Effector memory CD8-positive, alpha-beta T cell (primary cell): Measurements from ENCODE around the gene FERMT2.
A peak's percentile ranks its signal among the peaks of the same experiment; 100 is the strongest.

Source experiments
- ATAC-seq: fragments of 150-1000 bp; cut with Tn5 transposase; replicated peaks from 2 replicates; pipeline ENCODE4 v1.10.0; 2021; ENCODE audit warnings: mild to moderate bottlenecking, moderate library complexity
- DNase-seq, 3 experiments: peaks; one replicate each; pipeline ENCODE4 v3.0.0; 2021
- H3K27ac Mint-ChIP-seq, 2 donors: one replicate each; pipeline ENCODE4 v1.8.0; 2022; ENCODE audit warnings: mild to moderate bottlenecking in 2 of 2, mixed read lengths in 2 of 2, moderate library complexity in 2 of 2
- H3K27me3 Mint-ChIP-seq, 2 donors: one replicate each; pipeline ENCODE4 v1.8.0; 2022; ENCODE audit warnings: mixed read lengths in 2 of 2
- H3K36me3 Mint-ChIP-seq: one replicate; pipeline ENCODE4 v1.8.0; 2022; ENCODE audit warnings: mild to moderate bottlenecking, moderate library complexity, mixed read lengths; ENCODE audit not compliant: insufficient read depth
- H3K4me1 Mint-ChIP-seq, 2 donors: one replicate each; pipeline ENCODE4 v1.8.0; 2022; ENCODE audit warnings: low read depth in 2 of 2, mixed read lengths in 2 of 2
- H3K4me3 Mint-ChIP-seq, 2 donors: one replicate each; pipeline ENCODE4 v1.8.0; 2022; ENCODE audit warnings: mild to moderate bottlenecking in 2 of 2, mixed read lengths in 2 of 2, moderate library complexity in 2 of 2
- H3K9me3 Mint-ChIP-seq, 2 donors: one replicate each; pipeline ENCODE4 v1.8.0; 2022; ENCODE audit warnings: mixed read lengths in 2 of 2
- total RNA-seq, 9 experiments: gene quantifications; one replicate each; lab custom pipeline; 2026; lab: John Stamatoyannopoulos, UW

Gene FERMT2, protein sequence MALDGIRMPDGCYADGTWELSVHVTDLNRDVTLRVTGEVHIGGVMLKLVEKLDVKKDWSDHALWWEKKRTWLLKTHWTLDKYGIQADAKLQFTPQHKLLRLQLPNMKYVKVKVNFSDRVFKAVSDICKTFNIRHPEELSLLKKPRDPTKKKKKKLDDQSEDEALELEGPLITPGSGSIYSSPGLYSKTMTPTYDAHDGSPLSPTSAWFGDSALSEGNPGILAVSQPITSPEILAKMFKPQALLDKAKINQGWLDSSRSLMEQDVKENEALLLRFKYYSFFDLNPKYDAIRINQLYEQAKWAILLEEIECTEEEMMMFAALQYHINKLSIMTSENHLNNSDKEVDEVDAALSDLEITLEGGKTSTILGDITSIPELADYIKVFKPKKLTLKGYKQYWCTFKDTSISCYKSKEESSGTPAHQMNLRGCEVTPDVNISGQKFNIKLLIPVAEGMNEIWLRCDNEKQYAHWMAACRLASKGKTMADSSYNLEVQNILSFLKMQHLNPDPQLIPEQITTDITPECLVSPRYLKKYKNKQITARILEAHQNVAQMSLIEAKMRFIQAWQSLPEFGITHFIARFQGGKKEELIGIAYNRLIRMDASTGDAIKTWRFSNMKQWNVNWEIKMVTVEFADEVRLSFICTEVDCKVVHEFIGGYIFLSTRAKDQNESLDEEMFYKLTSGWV
- 0.87 to 7.1 (median 2.6) reads per million in 9 experiments for total RNA-seq

DNA sequence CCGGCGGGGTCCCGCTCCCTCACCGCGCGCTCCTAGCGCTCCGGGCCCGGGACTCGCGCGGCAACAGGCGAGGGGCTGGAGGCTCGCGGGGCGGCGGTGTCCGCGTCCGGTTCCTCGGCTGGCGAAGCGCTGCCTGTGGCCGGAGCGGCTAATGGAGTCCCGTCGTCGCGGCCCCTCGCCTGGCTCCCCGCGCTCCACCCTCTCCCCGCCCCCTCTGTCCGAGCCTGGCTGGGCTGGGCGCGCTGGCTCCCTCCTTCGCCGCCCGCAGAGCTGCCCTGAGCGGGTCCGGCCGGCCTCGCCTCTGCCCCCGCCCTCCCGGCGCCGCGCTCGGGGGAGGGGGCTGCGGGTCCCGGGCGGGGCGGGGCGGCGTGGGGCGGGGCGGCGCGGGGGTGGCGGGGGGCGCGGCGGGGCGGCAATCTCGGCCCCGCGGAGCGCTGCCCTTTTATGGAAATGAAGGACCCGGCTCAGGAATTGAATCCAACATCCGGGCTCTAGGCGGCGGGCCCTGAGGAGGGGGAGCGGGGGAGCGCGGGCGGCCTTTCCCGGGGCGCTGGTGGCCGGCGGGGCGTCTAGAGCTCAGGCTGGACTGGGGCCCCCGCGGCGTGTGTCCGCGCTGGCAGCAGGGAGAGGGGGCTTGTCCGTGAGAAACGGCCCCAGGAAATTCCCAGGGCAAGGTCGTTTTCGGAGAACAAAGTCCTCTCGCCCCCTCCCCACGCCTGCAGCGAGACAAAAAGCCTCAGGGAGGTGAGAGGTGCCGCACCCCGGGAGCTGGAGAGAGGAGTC, at the start of gene FERMT2:
FERMT2 (minus strand) TSS at position 153 of the 783 bp plus-strand sequence. CDS start 482 bp downstream, outside the sequence.
- peak; percentile 41 for ATAC-seq

DNA sequence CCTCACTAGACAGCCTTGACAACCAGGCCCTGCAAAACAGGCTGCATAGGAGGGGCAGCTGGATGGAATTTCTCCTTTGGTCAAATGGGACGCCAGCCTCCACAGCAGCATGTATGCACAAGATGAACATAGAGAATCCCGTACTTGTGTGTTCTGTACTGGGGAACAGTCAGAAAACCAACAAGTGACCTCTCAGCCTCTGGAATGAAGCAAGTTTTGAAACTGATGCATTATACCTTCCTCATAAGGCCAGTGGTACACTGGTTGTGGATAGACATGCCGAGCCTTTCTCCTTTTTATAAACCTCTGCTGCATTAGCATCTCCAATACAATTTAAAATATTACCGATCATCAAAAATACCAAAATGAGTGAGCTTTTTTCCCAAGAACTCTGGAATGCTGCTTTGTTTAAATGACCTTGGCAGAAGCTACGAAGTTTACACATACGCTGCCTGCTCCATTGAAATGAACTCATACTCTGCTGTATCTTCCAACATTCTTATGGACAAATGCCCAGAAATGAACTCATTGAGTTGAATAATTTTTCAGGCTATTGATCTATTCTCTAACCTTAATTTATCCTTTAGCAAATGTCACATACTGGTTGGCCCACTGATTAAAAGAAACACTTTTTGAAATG, 47.6 kb upstream of the FERMT2 start:
- Mint-ChIP-seq H3K4me3 (no peak overlapping the region), H3K9me3 (no peaks in the 10 kb centered on the region), H3K27ac (no peak overlapping the region), H3K27me3 (peaks cover 20 to 36% of the 10 kb centered on the region in 2 donors), H3K36me3 (no peaks in the 10 kb centered on the region), H3K4me1 (no peaks in the 10 kb centered on the region)
- DNase-seq = no peak
- no peak for ATAC-seq

More for the DNA sequence above, at the start of gene FERMT2:
- peak in 1 of 3 experiments; percentile 2 for DNase-seq
- peak within 1 kb of the TSS; percentile 83 to 87 for H3K4me3 Mint-ChIP-seq
- H3K27me3 Mint-ChIP-seq = peaks cover 45 to 50% of the 10 kb centered on the region in 2 donors
- peaks cover 17 to 20% of the 10 kb centered on the region in 2 donors for H3K4me1 Mint-ChIP-seq
- H3K27ac Mint-ChIP-seq = peak within 1 kb of the TSS in 1 of 2 donors; percentile 38
- H3K9me3 Mint-ChIP-seq = no peaks in the 10 kb centered on the region
- H3K36me3 Mint-ChIP-seq = no peaks in the 10 kb centered on the region

GRCh38 chr14:52996493-52996892, 45.6 kb upstream of the FERMT2 start:
- Mint-ChIP-seq H3K4me1 (no peaks in the 10 kb centered on the region), H3K27me3 (peaks cover 27 to 47% of the 10 kb centered on the region in 2 donors), H3K4me3 (no peak overlapping the region), H3K9me3 (no peaks in the 10 kb centered on the region), H3K27ac (no peak overlapping the region), H3K36me3 (no peaks in the 10 kb centered on the region)
- ATAC-seq (no peak), DNase-seq (no peak)

GRCh38 chr14:52995998-52996397, 45.1 kb upstream of the FERMT2 start:
- H3K36me3 Mint-ChIP-seq = no peaks in the 10 kb centered on the region
- H3K27me3 Mint-ChIP-seq = peaks cover 26 to 42% of the 10 kb centered on the region in 2 donors

DNA sequence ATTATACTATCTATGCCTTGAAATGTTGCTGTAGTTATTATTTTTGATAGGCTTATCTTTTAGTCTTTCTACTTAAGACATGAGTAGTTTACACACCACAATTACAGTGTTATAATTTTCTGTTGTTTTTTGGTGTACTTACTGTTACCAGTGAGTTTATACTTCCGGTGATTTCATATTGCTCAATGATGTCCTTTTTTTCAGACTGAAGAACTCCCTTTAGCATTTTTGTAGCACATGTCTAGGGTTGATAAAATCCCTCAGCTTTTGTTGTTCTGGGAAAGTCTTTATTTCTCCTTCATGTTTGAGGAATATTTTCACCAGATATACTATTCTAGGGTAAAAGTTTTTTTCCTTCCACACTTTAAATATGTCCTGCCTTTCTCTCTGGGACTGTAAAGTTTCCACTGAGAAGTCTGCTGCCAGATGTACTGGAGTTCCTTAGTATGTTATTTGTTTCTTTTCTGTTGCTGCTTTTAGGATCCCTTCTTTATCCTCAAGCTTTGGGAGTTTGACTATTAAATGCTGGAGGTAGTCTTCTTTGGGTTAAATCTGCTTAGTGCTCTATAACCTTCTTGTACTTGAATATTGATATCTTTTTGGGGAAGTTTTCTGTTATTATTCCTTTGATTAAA, 41.5 kb upstream of the FERMT2 start:
- peaks cover 21 to 27% of the 10 kb centered on the region in 2 donors for H3K27me3 Mint-ChIP-seq
- H3K27ac Mint-ChIP-seq = no peak overlapping the region
- no peak overlapping the region for H3K4me3 Mint-ChIP-seq
- ATAC-seq = no peak
- no peaks in the 10 kb centered on the region for H3K4me1 Mint-ChIP-seq
- no peaks in the 10 kb centered on the region for H3K9me3 Mint-ChIP-seq
- DNase-seq = no peak
- H3K36me3 Mint-ChIP-seq = no peaks in the 10 kb centered on the region

More at GRCh38 chr14:52995998-52996397, 45.1 kb upstream of the FERMT2 start:
- H3K4me1 Mint-ChIP-seq = no peaks in the 10 kb centered on the region
- ATAC-seq = no peak
- H3K9me3 Mint-ChIP-seq = no peaks in the 10 kb centered on the region
- no peak overlapping the region for H3K4me3 Mint-ChIP-seq
- no peak overlapping the region for H3K27ac Mint-ChIP-seq
- no peak for DNase-seq

DNA sequence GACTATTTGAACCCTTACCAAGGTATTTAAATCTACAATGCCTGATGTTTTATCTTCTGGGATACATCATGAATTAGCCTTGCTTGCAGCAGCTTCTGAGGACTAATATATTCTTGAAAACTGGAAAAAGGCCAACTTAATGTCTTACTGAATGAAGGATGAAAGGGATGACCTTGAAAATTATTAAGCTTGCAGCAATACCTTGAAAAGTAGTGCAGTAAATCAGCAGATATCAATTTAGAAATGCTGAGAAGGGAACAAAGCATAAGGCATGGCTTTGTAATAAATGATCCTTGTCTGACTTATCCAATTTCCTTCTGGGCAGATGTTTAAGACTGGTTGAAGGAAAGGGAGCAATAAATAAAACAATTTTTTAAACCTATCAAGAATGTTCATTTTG, 37.3 kb upstream of the FERMT2 start:
- ATAC-seq = no peak
- Mint-ChIP-seq H3K4me3 (no peak overlapping the region), H3K27me3 (peaks cover 17 to 19% of the 10 kb centered on the region in 2 donors), H3K27ac (no peak overlapping the region), H3K9me3 (no peaks in the 10 kb centered on the region), H3K4me1 (no peaks in the 10 kb centered on the region), H3K36me3 (no peaks in the 10 kb centered on the region)
- DNase-seq = no peak

DNA sequence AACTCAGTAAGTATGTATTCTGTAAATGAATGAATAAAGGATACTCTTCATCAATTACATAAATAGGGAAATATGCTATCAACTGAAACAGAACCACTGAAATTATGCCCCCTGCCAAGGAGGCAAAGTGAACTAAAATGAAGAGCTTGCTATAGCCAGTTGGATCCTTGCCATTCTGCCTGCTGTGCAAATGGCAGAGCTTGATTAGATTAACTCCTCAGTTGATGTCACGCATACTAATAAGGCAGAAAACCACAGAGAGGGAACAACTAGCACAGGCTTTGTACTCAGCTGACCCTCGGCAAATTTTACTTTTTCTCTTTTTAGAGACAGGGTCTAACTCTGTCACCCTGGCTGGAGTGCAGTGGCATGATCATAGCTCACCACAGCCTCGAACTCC, 36.7 kb upstream of the FERMT2 start:
- H3K9me3 Mint-ChIP-seq = no peaks in the 10 kb centered on the region
- no peak for ATAC-seq
- no peak overlapping the region for H3K27ac Mint-ChIP-seq
- H3K27me3 Mint-ChIP-seq = peaks cover 11 to 13% of the 10 kb centered on the region in 2 donors
- H3K4me3 Mint-ChIP-seq = no peak overlapping the region
- no peaks in the 10 kb centered on the region for H3K4me1 Mint-ChIP-seq
- H3K36me3 Mint-ChIP-seq = no peaks in the 10 kb centered on the region
- DNase-seq = no peak

DNA sequence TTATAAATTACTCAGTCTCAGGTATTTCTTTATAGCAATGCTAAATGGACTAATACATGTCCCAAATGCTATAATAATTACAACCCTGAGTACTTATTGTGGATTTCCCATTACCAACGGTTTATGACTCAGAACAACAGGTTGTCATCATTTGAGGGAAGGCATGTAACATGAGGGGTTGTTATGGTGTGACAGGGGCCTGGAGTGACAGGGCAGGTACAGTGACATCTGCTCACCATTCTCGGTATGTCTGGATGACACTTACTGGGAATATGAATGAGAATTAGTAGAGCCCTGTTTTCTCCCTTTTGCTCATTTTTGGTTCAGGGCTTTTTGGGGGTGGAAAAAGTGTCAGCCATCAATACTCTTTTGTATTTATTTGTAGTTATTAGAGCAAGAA, 36.2 kb upstream of the FERMT2 start:
- no peak overlapping the region for H3K4me3 Mint-ChIP-seq
- H3K36me3 Mint-ChIP-seq = no peaks in the 10 kb centered on the region
- no peaks in the 10 kb centered on the region for H3K4me1 Mint-ChIP-seq
- no peaks in the 10 kb centered on the region for H3K9me3 Mint-ChIP-seq
- ATAC-seq (no peak), DNase-seq (no peak)
- H3K27me3 Mint-ChIP-seq = peaks cover 10 to 11% of the 10 kb centered on the region in 2 donors
- H3K27ac Mint-ChIP-seq = no peak overlapping the region

- no peaks in the 10 kb centered on the region for H3K36me3 Mint-ChIP-seq
- H3K27me3 Mint-ChIP-seq = peaks cover 11 to 30% of the 10 kb centered on the region in 2 donors
- no peak for ATAC-seq
- no peaks in the 10 kb centered on the region for H3K9me3 Mint-ChIP-seq
- H3K4me1 Mint-ChIP-seq = no peaks in the 10 kb centered on the region
- no peak overlapping the region for H3K27ac Mint-ChIP-seq
- H3K4me3 Mint-ChIP-seq = no peak overlapping the region
- no peak for DNase-seq
Measured at GRCh38 chr14:52977798-52978197, 26.9 kb upstream of the FERMT2 start.

DNA sequence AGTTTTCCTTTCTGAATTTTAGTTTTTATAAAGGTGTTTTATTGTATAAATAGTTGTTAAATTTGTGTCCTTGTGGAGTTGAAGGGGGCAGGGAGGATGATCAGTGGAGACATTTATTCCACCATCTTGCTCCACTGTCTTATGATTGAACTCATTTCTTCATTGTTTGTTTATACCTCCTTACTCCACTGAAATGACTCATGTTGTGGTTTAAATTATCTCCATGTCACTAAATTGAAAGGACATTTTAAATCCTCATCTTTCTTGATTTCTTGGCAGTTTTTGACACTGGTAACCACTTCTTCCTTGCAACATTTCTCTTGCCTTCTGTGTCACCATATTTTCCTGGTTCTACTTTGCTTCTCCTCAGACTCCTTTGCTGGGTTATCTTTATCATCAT, 23.6 kb upstream of the FERMT2 start:
- Mint-ChIP-seq H3K27ac (no peak overlapping the region), H3K4me3 (no peak overlapping the region), H3K36me3 (no peaks in the 10 kb centered on the region), H3K9me3 (no peaks in the 10 kb centered on the region), H3K4me1 (no peaks in the 10 kb centered on the region), H3K27me3 (peaks cover 34 to 37% of the 10 kb centered on the region in 2 donors)
- DNase-seq (no peak), ATAC-seq (no peak)

DNA sequence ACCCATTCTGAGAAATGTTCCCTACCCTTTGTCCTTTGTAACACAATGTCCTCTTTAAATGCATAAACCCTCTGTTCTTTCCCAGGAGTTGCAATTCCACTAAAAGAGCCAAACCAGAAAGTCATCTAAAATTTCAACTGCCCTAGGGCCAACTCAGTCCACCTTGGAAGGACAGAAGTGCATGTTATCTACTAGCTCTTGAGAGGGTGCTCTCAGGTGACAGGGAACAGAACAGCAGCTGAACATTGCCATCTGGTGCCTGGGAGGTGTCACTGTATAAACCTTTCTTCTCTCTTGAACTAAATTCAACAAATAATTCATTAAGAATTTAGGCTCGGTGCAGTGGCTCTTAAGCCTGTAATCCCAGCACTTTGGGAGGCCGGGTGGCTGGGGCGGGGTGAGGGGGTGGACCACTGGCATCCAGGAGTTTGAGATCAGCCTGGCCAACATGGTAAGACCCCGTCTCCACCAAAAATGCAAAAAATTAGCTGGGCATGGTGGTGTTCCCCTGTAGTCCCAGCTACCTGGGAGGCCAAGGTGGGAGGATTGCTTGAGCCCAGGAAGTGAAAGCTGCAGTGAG, 10.3 kb upstream of the FERMT2 start:
- Mint-ChIP-seq H3K36me3 (no peaks in the 10 kb centered on the region), H3K27me3 (no peaks in the 10 kb centered on the region), H3K4me1 (peaks cover 8 to 10% of the 10 kb centered on the region in 2 donors), H3K27ac (peak overlapping the region in 1 of 2 donors; percentile 1), H3K4me3 (no peak overlapping the region), H3K9me3 (no peaks in the 10 kb centered on the region)
- DNase-seq = peak; percentile 57
- ATAC-seq = peak; percentile 90

GRCh38 chr14:52960627-52961026, 9.8 kb upstream of the FERMT2 start:
- Mint-ChIP-seq H3K27ac (peak overlapping the region; percentile 1 to 7), H3K4me3 (no peak overlapping the region), H3K4me1 (peaks cover 8 to 10% of the 10 kb centered on the region in 2 donors)

More at GRCh38 chr14:52960627-52961026, 9.8 kb upstream of the FERMT2 start:
- H3K27me3 Mint-ChIP-seq = no peaks in the 10 kb centered on the region
- no peaks in the 10 kb centered on the region for H3K9me3 Mint-ChIP-seq
- H3K36me3 Mint-ChIP-seq = no peaks in the 10 kb centered on the region
- peak; percentile 88 for ATAC-seq
- peak in 2 of 3 experiments; percentile 3 to 16 for DNase-seq
